Stimulated activated naive B cell treated with anti-CD40 and anti-IgM and Interleukin-4, amounts not matched to agents 10 μg/mL and 1 μg/mL and 100 μg/mL, for 72 hours (primary cell): Measurements from ENCODE around the gene SLC4A2.
A peak's percentile ranks its signal among the peaks of the same experiment; 100 is the strongest.

Experiments
- ATAC-seq, 2 donors: fragments of 150-1000 bp; cut with Tn5 transposase; replicated peaks; 2 replicates each; pipeline ENCODE4 v1.10.0; 2021; ENCODE audit warnings: moderate library complexity in 1 of 2
- DNase-seq: peaks from one replicate; pipeline ENCODE4 v3.0.0; 2021
- H3K27ac Mint-ChIP-seq: one replicate; pipeline ENCODE4 v1.8.0; 2022; ENCODE audit warnings: mild to moderate bottlenecking, mixed read lengths
- H3K27me3 Mint-ChIP-seq, 2 donors: one replicate each; pipeline ENCODE4 v1.8.0; 2022; ENCODE audit warnings: mixed read lengths in 2 of 2
- H3K36me3 Mint-ChIP-seq, 2 donors: one replicate each; pipeline ENCODE4 v1.8.0; 2022; ENCODE audit warnings: mixed read lengths in 2 of 2, mild to moderate bottlenecking in 1 of 2
- H3K4me1 Mint-ChIP-seq, 2 donors: one replicate each; pipeline ENCODE4 v1.8.0; 2022; ENCODE audit warnings: mixed read lengths in 2 of 2, mild to moderate bottlenecking in 1 of 2
- H3K4me3 Mint-ChIP-seq, 2 donors: one replicate each; pipeline ENCODE4 v1.8.0; 2022; ENCODE audit warnings: mild to moderate bottlenecking in 2 of 2, mixed read lengths in 2 of 2, moderate library complexity in 1 of 2
- H3K9me3 Mint-ChIP-seq, 2 donors: one replicate each; pipeline ENCODE4 v1.8.0; 2022; ENCODE audit warnings: mixed read lengths in 2 of 2, mild to moderate bottlenecking in 1 of 2

Gene SLC4A2

DNA sequence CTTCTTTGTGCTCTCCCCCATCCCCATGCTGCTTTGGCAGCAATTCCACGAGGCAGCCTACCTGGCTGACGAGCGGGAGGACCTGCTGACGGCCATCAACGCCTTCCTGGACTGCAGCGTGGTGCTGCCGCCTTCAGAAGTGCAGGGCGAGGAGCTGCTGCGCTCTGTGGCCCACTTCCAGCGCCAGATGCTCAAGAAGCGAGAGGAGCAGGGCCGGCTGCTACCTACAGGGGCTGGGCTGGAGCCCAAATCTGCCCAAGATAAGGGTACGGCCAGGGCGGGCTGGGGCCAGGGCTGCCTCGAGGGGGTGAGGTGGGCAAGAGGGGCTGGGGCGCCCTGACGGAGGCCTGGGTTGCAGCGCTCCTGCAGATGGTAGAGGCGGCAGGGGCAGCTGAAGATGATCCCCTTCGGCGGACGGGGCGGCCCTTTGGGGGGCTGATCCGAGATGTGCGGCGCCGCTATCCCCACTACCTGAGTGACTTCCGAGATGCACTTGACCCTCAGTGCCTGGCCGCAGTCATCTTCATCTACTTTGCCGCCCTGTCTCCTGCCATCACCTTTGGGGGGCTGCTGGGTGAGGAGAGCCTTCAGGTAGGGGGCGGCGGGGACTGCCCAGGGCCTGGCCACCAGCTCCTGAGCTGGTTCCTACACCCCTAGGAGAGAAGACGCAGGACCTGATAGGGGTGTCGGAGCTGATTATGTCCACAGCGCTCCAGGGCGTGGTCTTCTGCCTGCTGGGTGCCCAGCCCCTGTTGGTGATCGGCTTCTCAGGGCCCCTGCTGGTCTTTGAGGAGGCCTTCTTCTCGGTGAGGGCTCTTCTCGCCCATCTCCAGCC, 11.9 kb downstream of the SLC4A2 start:
- no peak overlapping the region for H3K27ac Mint-ChIP-seq
- H3K4me3 Mint-ChIP-seq, result no peak overlapping the region
- H3K9me3 Mint-ChIP-seq, result no peaks in the 10 kb centered on the region
- DNase-seq, result no peak
- no peaks in the 10 kb centered on the region for H3K27me3 Mint-ChIP-seq
- H3K36me3 Mint-ChIP-seq, result peaks cover 48 to 53% of the 10 kb centered on the region in 2 donors
- H3K4me1 Mint-ChIP-seq, result no peaks in the 10 kb centered on the region
- no peak for ATAC-seq

DNA sequence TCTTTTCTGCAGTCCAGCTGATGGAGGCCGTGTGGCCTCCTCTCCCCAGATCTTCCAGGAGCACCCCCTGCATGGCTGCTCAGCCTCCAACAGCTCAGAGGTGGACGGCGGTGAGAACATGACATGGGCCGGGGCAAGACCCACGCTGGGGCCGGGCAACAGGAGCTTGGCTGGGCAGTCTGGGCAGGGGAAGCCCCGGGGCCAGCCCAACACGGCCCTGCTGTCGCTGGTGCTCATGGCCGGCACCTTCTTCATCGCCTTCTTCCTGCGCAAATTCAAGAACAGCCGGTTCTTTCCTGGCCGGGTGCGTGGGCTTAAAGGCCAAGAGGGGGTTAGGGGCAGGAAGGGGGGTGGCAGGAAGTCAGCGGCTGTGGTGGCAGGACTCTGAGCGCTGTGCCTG, 14.6 kb downstream of the SLC4A2 start:
- no peaks in the 10 kb centered on the region for H3K9me3 Mint-ChIP-seq
- DNase-seq, result no peak
- H3K27me3 Mint-ChIP-seq, result no peaks in the 10 kb centered on the region
- no peak for ATAC-seq
- H3K36me3 Mint-ChIP-seq, result peaks cover 43 to 57% of the 10 kb centered on the region in 2 donors
- no peak overlapping the region for H3K4me3 Mint-ChIP-seq
- peaks cover 11 to 12% of the 10 kb centered on the region in 2 donors for H3K4me1 Mint-ChIP-seq
- H3K27ac Mint-ChIP-seq, result peak overlapping the region; percentile 51

DNA sequence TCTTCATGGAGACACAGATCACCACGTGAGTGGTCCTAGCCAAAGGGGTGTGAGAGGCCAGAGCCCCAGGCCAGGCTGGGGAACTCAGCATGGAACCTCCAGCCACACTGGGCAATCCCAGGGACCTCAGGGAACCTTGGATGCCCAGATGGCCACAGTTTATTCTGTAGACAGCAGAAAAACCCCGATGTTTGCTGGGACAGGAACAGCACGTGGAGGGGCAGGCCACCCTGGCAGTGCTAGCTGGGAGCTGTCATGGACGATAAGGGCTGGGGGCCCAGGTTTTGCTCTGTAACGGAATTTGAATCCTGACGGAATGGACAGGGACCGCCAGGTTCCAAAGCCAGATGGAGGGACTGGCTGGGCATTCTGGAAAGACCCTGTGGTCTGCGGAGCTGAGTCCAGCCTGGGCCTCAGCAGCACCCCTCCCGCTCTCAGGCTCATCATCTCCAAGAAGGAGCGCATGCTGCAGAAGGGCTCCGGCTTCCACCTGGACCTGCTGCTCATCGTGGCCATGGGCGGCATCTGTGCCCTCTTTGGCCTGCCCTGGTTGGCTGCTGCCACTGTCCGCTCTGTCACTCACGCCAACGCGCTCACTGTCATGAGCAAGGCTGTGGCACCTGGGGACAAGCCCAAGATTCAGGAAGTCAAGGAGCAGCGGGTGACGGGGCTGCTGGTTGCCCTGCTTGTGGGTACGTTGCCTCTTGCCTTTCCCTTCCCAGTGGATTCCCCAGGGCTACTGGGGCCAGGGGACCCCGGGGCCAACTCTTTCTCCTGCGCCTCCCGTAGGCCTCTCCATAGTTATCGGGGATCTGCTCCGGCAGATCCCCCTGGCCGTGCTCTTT, 15.7 kb downstream of the SLC4A2 start:
- Mint-ChIP-seq H3K27me3 (no peaks in the 10 kb centered on the region), H3K4me3 (no peak overlapping the region), H3K9me3 (no peaks in the 10 kb centered on the region), H3K27ac (no peak overlapping the region), H3K36me3 (peaks cover 37 to 52% of the 10 kb centered on the region in 2 donors), H3K4me1 (peaks cover 17 to 22% of the 10 kb centered on the region in 2 donors)
- DNase-seq (no peak), ATAC-seq (no peak)

- H3K27me3 Mint-ChIP-seq, result no peaks in the 10 kb centered on the region
- peaks cover 18 to 25% of the 10 kb centered on the region in 2 donors for H3K4me1 Mint-ChIP-seq
- peak overlapping the region; percentile 72 for H3K27ac Mint-ChIP-seq
- ATAC-seq (no peak), DNase-seq (no peak)
- peaks cover 38 to 47% of the 10 kb centered on the region in 2 donors for H3K36me3 Mint-ChIP-seq
- H3K4me3 Mint-ChIP-seq, result no peak overlapping the region
- H3K9me3 Mint-ChIP-seq, result no peaks in the 10 kb centered on the region
These were observed 16.2 kb downstream of the SLC4A2 start for GRCh38 chr7:151075662-151075971.

DNA sequence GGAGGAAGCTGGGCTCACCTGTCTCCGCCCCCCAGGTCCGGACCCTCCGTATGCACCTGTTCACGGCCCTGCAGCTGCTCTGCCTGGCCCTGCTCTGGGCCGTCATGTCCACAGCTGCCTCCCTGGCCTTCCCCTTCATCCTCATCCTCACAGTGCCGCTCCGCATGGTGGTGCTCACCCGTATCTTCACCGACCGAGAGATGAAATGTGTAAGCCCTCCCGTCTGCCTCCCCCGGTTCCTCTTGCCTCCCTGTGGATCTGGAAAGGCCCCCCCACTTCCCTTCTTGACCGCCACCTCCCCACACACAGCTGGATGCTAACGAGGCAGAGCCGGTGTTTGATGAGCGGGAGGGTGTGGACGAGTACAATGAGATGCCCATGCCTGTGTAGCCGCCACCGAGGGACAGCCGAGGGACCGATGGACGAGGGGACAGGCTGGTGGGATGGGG, 16.6 kb downstream of the SLC4A2 start:
- no peak for ATAC-seq
- Mint-ChIP-seq H3K9me3 (no peaks in the 10 kb centered on the region), H3K4me3 (no peak overlapping the region)

DNA sequence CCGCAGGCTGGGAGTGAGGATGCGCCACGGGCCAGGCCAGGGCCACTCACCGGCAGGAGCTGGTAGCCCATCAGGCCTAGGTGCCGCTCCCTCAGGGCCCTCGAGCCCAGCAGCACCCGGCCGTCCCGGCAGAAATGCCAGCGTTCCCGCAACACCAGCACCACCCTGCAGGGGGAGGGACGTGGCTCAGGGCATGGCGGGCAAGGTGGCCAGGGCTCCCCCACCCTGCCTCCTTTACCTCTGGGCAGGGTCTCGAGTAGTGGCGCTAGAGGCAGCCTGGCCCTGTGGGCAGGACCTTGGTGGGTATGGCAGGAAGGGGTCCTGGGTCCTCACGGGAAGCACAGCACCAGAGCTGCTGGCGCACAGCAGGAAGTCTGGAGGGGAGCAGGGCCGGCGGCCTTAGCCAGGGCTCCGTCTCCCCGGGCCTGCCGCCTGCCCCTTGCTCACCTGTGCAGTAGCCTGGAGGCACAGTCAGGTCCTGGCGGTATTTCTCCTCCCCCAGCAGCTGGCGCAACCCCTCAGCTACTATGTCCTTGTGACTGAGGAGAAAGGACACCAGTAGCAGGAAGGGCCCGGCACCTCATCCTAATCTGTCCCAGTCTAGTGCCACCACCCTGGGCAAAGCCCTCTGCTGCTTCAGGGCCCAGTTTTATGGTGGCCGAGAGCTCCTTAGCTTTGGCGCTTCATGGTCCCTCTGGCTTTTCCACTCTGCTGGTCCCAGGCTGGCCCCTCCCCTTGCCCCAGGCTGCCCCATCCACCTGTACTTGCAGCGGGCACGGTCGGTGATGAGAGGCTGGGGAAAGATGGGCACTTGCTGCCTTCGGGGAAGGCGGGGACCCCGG, 17.7 kb downstream of the SLC4A2 start:
- no peak for DNase-seq
- Mint-ChIP-seq H3K27ac (no peak overlapping the region), H3K4me3 (peak overlapping the region in 1 of 2 donors; percentile 11), H3K27me3 (no peaks in the 10 kb centered on the region), H3K9me3 (no peaks in the 10 kb centered on the region), H3K36me3 (peaks cover 32 to 36% of the 10 kb centered on the region in 2 donors), H3K4me1 (peaks cover 22 to 34% of the 10 kb centered on the region in 2 donors)
- ATAC-seq, result no peak

More for the DNA sequence above, 16.6 kb downstream of the SLC4A2 start:
- H3K27ac Mint-ChIP-seq, result peak overlapping the region; percentile 72
- H3K36me3 Mint-ChIP-seq, result peaks cover 37 to 44% of the 10 kb centered on the region in 2 donors
- no peaks in the 10 kb centered on the region for H3K27me3 Mint-ChIP-seq
- H3K4me1 Mint-ChIP-seq, result peaks cover 18 to 25% of the 10 kb centered on the region in 2 donors
- no peak for DNase-seq

DNA sequence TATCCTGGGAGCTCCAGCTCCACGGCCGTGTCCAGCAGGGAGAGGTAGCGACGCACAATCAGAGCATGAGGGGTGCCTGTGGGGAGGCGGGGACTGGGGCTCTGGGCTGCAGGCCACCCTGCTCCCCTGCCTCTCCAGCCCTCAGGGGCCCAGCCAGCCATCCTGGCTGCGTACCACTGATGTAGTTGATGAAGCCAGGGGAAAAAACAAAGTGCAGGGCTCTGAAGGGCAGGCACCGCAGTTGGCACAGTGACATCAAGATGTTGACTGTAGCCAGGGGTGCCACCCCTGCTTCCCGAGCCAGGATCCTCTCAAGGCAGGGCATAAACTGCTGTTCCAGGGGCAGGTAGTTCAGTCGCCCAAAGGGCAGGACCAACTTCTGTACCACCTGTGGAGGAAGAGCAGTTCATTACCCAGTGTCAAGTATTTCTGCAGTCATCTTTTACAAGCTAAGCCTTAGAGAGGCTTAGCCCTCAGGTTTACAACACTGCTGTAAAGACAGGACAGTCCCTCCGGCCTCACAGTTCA, 18.4 kb downstream of the SLC4A2 start:
- H3K27ac Mint-ChIP-seq, result no peak overlapping the region
- no peak for ATAC-seq
- no peaks in the 10 kb centered on the region for H3K9me3 Mint-ChIP-seq
- peaks cover 31 to 35% of the 10 kb centered on the region in 2 donors for H3K36me3 Mint-ChIP-seq
- peak overlapping the region; percentile 23 to 53 for H3K4me3 Mint-ChIP-seq
- peaks cover 27 to 41% of the 10 kb centered on the region in 2 donors for H3K4me1 Mint-ChIP-seq
- DNase-seq, result no peak
- H3K27me3 Mint-ChIP-seq, result no peaks in the 10 kb centered on the region

GRCh38 chr7:151078233-151079040, 19.0 kb downstream of the SLC4A2 start:
- H3K27me3 Mint-ChIP-seq, result no peaks in the 10 kb centered on the region
- DNase-seq, result no peak
- H3K27ac Mint-ChIP-seq, result no peak overlapping the region
- peak overlapping the region; percentile 91 to 94 for H3K4me3 Mint-ChIP-seq
- H3K4me1 Mint-ChIP-seq, result peaks cover 30 to 44% of the 10 kb centered on the region in 2 donors
- H3K9me3 Mint-ChIP-seq, result no peaks in the 10 kb centered on the region
- no peak for ATAC-seq
- peaks cover 31 to 37% of the 10 kb centered on the region in 2 donors for H3K36me3 Mint-ChIP-seq

GRCh38 chr7:151079199-151079910, 20.0 kb downstream of the SLC4A2 start:
- ATAC-seq, result no peak
- Mint-ChIP-seq H3K27me3 (peaks cover 0 to under 1% of the 10 kb centered on the region in 2 donors), H3K9me3 (no peaks in the 10 kb centered on the region), H3K4me3 (peak overlapping the region; percentile 91 to 94), H3K27ac (peak overlapping the region; percentile 95), H3K4me1 (peaks cover 30 to 44% of the 10 kb centered on the region in 2 donors), H3K36me3 (peaks cover 25 to 33% of the 10 kb centered on the region in 2 donors)
- no peak for DNase-seq

- H3K27ac Mint-ChIP-seq, result peak overlapping the region; percentile 95
- H3K27me3 Mint-ChIP-seq, result peaks cover 5 to 8% of the 10 kb centered on the region in 2 donors
- H3K4me3 Mint-ChIP-seq, result peak overlapping the region; percentile 91 to 94
- H3K36me3 Mint-ChIP-seq, result peaks cover 19 to 33% of the 10 kb centered on the region in 2 donors
- peaks cover 35 to 47% of the 10 kb centered on the region in 2 donors for H3K4me1 Mint-ChIP-seq
- H3K9me3 Mint-ChIP-seq, result no peaks in the 10 kb centered on the region
- ATAC-seq, result peak; percentile 8 to 15
- DNase-seq, result no peak
These were observed 20.7 kb downstream of the SLC4A2 start for GRCh38 chr7:151080067-151080521.

GRCh38 chr7:151080522-151081169, 21.3 kb downstream of the SLC4A2 start, which contains the start of gene FASTK:
FASTK (minus strand) TSS chr7:151080809; CDS start chr7:151080766, 43 bp downstream.
- Mint-ChIP-seq H3K4me1 (peaks cover 40 to 52% of the 10 kb centered on the region in 2 donors), H3K36me3 (peaks cover 15 to 29% of the 10 kb centered on the region in 2 donors), H3K27ac (peak within 1 kb of the TSS; percentile 95), H3K9me3 (no peaks in the 10 kb centered on the region), H3K4me3 (peak within 1 kb of the TSS; percentile 91 to 99), H3K27me3 (peaks cover 11 to 13% of the 10 kb centered on the region in 2 donors)
- peak; percentile 83 for DNase-seq
- peak; percentile 86 to 87 for ATAC-seq
